Activated CD8-positive, alpha-beta memory T cell treated with anti-CD3 and anti-CD28 coated beads, Interleukin-2, amount 50 U/mL, for 1 hour (primary cell): ENCODE data around the gene ACTR2.
"Not testable (repeated sequence)": the region's sequence is repeated elsewhere in the genome, so short reads cannot be mapped to it uniquely, and the experiment has no call there.

Source experiments
- DNase-seq: peaks from one replicate; pipeline ENCODE4 v3.0.0-alpha.2; 2020; ENCODE audit errors: extremely low read depth

Gene ACTR2

DNA sequence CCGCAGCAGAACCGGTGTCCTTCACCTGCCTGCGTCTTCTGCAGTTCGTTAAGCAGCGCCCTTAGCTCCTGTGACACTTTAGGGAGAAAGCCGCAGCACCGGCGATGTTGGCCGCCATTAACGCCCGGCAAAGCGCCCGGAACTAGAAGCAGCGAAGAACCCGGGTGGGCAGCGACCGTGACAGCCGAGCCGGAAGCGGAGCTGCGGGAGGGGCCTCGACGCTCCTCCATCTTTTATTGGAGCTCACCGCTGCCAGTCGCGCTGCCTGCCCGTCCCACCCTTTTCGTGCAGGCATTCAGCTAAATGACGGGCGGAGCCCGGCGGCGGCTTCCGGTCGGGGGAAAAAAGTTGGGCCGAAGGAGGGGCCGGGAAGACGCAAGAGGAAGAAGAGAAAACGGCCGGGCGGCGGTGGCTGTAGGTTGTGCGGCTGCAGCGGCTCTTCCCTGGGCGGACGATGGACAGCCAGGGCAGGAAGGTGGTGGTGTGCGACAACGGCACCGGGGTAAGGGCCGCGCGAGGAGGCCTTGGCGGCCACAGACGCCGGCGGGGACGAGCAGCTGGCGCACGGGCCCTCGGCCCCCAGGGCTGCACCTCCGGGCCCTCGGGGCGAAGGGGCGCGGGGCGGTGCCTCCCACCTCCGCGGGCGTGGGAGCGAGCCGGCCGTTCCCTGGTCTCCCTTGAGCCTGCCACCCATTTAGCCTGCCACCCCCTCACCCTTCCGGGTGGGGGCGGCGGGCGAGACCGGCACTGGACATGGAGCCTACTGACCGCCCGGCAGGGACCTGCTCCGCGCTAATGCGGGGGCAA is at the start of gene ACTR2:
TSS of gene ACTR2 (plus strand) at position 376 of the 807 bp plus-strand sequence. CDS start at position 455, 79 bp downstream.
- peak; percentile 85 for DNase-seq

DNA sequence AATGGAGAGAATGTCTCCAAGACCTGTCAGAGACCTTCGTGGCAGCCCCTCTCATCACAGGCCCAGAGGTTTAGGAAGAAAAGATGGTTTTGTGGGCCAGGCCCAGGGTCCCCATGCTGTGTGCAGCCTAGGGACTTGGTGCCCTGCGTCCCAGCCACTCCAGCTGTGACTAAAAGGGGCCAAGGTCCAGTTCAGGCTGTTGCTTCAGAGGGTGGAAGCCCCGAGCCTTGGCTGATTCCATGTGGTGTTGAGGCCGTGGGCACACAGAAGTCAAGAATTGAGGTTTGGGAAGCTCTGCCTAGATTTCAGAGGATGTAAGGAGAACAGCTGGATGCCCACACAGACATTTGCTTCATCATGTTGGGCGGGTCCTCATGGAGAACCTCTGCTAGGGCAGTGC is 45.1 kb upstream of the ACTR2 start:
- no peak for DNase-seq

DNA sequence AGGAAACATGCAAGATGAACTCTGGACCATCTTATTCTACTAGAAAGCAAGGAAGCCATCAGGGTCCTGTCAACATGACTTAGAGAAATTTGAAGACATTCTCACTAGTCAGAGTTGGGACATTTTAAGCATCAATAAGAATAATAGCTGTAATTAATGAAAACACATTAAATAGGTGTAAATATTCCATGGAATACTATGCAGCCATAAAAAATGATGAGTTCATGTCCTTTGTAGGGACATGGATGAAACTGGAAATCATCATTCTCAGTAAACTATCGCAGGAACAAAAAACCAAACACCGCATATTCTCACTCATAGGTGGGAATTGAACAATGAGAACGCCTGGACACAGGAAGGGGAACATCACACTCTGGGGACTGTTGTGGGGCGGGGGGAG is 44.2 kb upstream of the ACTR2 start:
- not testable (repeated sequence) for DNase-seq

DNA sequence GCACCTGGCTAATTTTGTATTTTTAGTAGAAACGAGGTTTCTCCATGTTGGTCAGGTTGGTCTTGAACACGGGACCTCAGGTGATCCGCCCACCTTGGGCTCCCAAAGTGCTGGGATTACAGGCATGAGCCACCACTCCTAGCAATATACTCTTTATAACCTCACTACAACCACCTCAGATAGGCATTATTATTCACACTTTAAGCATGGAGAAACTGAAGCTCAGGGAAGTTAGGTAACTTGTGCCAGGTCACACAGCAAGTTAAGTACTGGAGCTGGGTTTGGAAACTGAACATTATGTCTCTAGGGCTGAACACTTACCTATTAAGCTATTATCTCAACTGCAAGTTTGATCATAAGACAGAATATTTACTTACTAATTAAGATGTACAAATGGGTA is 42.6 kb upstream of the ACTR2 start:
- no peak for DNase-seq

DNA sequence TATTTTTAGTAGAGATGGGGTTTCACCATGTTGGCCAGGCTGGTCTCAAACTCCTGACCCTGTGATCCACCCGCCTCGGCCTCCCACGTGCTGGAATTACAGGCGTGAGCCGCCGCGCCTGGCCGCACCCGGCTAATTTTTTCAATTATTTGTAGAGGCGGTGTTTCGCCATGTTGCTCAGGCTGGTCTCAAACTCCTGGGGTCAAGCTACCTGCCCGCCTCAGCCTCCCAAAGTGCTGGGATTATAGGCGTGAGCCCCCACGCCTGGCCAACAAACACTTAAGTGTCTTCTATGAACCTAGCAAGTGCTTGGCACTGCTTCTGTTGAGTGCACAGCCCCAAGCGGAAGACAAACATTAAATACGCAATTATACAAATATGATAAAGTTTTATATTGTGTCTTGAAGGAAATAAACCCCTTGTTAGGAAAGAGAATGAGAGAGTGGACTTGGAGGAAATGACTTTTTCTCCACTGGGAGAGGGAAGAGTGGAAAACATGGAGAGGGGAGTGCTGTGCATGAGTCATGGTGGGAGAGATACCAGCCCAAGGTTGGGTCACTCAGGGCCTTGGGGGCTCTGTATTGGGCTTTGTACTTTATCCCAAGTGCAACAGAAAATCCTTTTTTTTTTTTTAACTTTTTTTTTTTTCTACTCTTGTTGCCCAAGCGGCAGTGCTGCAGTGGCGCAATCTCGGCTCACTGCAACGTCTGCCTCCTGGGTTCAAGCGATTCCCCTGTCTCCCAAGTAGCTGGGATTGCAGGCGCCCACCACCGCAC is 41.4 kb upstream of the ACTR2 start:
- no peak for DNase-seq

DNA sequence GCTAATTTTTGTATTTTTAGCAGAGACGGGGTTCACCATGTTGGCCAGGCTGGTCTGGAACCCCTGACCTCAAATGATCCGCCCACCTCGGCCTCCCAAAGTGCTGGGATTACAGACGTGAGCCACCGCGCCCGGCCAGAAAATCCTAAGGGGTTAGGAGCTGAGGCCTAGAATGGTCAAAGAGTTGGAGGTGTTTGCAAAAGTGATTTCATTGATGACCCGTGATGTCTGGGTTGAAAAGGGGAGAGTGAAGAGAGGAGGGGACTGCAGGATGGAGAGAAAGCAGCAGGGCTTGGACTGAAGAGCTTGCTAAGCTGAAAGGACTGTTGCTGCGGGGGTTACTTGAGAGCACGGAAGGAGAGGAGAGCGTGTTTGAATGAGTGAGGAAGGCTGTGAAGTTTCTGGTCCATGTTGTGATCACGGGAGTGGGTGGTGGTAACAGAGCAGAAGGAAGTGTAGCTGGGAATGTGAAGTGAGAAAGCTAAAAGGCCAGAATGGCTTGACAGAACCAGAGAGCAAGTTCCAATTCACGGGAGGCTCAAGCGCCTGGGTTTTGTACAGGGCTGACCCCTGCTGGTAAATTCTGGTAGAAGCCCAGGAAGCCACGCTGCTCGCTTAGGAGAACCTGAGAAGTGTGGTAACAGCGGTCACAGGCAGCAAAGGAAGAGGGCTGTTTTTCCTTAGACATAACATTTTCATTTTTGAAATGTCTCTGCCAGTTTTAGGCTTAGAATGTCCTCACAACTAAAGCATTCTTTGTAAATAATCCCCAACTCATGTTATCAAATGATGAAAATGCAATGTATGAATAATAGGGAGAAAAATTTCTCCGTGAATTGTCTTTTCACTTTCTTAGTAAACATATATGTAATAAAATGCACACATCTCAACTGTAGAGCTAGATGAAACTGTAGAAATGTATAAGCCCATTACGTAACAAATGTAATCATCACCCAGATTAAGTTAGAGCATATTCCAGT is 40.5 kb upstream of the ACTR2 start:
- peak; percentile 21 for DNase-seq

DNA sequence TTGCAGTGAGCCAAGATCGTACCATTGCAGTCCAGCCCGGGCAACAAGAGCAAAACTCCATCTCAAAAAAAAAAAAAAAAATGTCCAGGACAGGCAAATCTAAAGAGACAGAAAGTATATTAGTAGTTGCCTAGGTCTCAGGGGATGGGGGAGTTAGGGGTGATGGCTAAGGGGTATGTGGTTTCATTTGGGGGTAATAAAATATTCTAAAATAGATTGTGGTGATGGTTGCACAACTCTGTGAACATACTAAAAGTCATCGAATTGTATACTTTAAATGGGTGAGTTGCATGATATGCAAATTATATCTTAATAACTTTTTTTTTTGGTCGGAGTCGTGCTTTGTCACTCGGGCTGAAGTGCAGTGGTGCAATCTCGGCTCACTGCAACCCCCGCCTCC is 34.2 kb upstream of the ACTR2 start:
- DNase-seq: no peak

DNA sequence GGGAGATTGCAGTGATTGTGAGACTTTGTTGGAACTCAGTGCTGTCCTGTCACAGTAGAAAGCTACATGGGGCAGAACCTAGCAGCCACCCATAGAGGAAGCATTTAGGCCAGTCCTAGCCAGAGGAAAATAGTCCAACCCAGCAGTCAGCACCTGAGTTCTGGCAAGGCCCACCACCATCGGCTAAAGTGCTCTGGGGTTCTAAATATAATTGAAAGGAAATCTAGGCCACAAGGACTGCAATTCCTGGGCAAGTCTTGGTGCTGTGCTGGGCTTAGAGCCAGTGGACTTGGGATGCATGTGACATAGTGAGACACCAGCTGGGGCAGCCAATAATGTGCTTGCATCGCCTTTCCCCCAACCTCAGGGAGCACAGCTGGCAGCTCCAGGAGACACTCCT is 28.9 kb upstream of the ACTR2 start:
- no peak for DNase-seq

DNA sequence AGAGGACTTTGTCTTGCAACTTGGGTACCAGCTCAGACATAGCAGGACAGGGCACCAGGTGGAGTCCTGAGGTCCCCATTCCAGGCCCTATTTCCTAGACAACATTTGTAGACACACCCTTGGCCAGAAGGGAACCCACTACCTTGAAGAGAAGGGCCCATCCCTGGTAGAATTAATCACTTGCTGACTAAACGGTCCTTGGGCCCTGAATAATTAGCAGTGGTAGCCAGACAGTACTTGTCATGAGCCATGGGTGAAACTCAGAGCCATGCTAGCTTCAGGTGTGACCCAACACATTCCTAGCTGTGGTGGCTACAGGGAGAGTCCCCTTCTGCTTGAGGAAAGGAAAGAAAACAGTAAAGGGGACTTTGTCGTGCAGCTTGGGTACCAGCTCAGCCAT is 28.5 kb upstream of the ACTR2 start:
- no peak for DNase-seq

DNA sequence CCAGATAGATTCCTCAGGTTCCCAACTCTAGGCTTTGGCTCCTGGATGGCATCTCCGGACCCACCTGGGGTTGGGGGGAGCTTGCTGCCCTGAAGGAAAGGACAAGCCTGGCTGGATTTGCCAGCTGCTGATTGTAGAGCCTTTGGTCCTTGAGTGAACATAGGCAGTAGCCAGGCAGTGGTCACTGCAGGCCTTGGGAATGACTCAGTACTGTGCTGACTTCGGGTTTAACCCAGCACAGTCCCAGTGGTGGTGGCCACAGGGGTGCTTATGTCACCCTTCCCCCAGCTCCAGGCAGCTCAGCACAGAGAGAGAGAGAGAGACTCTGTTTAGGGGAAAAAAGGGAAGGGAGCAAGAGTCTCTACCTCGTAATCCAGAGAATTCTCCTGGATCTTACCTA is 27.7 kb upstream of the ACTR2 start:
- no peak for DNase-seq

DNA sequence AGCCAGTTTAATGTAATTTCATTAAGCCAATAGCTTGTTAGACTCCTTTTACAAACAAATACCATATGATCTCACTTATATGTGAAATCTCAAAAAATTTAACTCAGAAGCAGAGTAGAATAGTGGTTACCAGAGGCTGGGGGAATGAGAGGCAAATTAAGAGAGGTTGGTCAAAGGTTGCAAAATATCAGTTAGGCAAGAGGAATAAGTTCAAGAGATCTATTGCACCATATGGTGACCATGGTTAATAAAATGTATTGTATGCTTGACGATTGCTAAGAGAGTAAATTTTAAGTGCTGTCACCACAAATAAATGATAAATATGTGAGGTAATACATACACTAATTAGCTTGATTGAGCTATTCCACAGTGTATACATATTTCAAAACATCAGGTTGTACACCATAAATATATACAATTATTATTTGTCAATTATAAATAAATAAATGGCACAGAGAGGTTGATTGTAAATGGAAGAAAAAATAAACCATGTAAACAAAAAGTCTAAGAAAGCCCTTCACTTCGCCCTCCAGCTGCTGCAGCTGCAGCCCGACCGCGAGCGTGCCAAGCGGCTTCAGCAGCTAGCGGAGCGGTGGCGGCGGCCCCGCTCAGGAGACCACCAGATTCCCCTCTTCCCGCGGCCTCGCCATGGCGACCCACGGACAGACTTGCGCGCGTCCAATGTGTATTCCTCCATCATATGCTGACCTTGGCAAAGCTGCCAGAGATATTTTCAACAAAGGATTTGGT is 23.0 kb upstream of the ACTR2 start:
- no peak for DNase-seq

DNA sequence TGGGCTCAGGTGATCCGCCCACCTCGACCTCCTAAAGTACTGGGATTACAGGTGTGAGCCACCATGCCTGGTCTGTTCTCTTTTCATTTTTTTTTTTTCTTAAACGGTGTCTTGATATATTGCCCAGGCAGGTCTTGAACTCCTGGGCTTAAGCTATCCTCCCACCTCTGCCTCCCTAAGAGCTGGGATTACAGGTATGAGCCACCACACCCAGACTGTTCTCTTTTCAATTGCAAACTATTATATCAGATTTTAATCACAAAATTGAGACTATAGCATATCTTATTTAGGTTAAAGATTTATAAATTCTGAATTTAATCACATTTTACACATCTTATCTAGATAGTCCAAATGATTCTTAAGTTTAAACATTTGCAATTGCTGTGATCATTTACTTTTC is 15.5 kb upstream of the ACTR2 start:
- DNase-seq: no peak

DNA sequence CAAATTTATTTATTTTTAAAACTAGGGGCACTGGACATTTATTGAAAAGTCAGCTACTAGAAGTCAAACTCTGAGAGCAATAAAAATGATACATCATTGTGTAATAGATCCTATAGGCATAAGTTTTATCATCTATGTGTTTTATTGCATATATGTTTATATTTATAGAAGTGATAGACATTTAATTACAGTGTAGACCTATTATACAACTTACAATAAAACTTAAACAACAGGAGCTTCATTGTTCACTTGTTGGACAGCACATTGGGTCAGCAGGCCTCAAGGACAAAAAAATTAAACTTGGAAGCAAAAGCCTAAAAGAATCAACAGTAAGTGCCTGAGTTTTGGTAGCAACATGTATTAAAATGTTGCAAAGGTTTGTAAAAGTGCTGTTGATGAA is 15.0 kb upstream of the ACTR2 start:
- no peak for DNase-seq

DNA sequence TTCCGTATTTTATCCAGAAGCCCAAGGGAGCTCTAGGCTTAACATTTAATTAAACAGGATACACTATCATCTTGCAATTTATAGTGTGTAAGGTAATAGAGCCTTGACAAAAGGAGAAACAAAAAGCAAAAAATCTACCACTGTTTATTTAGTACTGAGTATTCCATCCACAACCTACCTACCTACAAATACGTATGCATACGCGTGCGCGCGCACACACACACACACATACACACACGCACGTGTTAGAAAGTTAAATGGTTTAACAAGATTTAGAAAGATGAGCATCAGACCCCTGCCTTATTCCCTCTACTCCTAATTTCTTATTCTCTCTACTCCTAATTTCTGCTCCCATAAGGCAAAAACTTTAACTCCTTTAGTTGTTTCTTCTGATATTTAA is 14.6 kb upstream of the ACTR2 start:
- DNase-seq: no peak

DNA sequence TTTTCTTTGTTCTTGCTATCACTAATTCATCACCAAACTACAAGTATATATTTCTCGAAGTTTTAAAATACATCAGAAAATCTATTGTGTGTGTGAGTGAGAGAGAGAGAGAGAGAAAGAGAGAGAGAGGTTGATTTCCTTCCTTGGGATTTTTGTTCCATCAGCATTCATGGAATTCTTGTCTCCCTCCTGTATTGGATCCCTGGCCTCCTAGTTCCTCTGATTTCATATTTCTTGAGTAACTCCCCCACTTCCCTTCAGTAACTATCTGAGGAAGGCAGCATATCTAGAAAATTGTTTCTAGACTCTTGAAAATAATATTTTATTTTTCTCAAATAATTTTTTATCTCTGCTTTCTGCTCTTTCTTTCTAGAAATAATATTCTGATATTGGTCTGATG is 13.3 kb upstream of the ACTR2 start:
- DNase-seq: no peak

DNA sequence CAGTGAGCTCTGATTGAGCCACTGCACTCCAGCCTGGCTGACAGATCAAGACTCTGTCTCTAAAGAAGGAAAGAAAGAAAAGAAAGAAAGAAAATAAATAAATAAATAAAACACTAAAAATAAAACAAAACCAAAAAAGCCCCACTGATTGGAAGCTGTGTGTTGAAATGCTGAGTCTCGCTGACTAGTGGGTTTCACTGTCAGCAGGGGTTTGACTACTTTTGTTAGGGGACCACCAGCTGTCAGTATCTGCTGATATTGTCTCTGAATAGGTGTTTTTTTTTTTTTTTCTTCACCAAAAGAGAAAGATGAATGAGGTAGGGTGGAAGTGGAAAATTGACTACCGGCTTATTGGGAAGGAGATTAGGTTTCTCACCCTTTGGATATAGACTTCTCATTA is 12.8 kb upstream of the ACTR2 start:
- DNase-seq: no peak

DNA sequence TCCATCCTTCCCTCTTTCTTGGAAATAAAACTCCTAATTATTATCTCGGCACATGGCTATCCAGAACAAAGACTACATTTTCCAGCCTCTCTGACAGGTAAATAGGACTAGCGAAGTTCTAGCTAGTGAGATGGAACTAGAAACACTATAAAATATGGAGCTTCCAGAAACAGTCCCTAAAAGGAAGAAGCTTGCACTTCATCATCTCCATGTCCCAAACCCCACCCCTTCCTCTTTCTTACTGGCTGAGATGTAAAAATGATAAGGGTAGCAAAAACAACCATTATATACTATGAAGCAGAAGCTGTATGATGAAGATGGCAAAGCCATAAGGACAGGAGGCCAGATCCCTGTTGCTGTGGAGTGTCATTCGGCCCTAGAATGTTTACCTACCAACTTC is 11.7 kb upstream of the ACTR2 start:
- DNase-seq: no peak

DNA sequence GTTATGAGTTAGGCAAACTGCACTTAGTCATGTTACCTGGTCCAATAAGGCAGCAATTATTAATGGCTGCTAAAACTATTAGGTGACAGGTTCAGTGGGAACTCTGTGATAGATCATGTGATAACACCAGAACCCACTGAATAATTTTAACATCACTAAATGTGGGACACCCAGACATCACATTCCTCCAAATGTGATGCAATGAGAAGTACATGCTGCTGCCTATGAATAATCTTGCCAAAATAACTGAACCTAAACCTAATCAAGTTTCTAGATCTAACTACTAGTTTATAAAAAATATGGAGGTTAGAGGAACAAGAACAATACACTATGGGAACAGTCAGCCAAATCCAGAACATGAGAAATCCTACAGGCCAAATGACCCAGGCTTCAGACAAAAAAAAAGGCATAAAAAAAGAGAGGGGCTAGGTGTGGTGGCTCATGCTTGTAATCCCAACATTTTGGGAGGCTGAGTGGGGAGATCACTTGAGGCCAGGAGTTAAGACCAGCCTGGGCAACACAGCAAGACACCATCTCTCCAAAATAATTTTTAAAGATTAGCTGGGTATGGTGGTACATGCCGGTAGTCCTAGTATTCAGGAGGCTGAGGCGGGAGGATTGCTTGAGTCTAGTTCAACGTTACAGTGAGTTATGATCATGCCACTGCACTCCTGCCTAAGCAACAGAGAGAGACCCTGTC is 7.0 kb upstream of the ACTR2 start:
- no peak for DNase-seq

DNA sequence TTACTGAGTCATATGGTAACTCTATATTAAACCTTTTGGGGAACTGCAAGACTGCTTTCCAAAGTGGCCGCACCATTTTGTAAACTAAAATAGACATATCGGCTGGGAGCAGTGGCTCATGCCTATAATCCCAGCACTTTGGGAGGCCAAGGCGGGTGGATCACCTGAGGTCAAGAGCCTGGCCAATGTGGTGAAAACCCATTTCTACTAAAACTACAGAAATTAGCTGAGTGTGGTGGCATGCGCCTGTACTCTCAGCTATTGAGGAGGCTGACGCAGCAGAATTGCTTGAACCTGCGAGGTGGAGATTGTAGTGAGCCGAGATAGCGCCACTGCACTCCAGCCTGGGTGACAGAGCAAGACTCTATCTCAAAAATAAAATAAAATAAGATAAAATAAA is 6.4 kb upstream of the ACTR2 start:
- not testable (repeated sequence) for DNase-seq

DNA sequence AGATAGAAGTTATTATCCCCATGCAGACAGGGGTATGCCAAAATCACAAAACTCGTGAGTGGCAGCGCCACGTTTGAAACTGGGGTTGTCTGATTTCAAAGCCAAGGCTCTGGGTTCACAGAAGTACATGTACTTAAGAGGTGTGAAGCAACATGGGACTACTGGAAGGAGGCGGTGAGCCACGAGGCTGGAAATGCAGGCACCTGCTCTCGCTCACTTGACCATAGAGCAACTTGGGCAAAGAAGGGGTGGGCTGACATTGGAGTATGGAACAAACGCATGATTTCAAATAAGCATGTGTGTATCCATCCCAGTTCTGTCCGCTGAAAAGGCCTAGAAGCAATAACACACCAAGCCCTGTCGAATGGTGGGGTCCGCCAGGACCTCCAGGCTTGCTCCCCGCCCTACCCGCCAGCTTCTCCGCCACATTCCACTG is 593 bp upstream of the ACTR2 start:
- no peak for DNase-seq
